GM10248 (cell line): ENCODE results near the gene CEP19.

Experiments used
- CTCF ChIA-PET: fragments of 300-600 bp; sonication (Branson Sonifier 250); formaldehyde crosslinking; extraction: SDS; loops from one replicate; lab custom pipeline; 2021; ENCODE audit warnings: antibody characterized with exemption; lab: Yijun Ruan, JAX
- POLR2A ChIA-PET: fragments of 350-650 bp; sonication (Branson Sonifier 250); formaldehyde crosslinking; extraction: SDS; loops from one replicate; lab custom pipeline; 2020; ENCODE audit warnings: antibody characterized with exemption; lab: Yijun Ruan, JAX
- DNase-seq: peaks from one replicate; pipeline ENCODE4 v3.0.0; 2012; ENCODE audit errors: extremely low spot score
- CTCF ChIP-seq: IDR thresholded peaks from 2 replicates; pipeline ENCODE4 v1.5.1; 2012; ENCODE audit warnings: mild to moderate bottlenecking, low read depth; ENCODE audit errors: extremely low read depth, missing control alignments, control extremely low read depth

Gene CEP19

GRCh38 chr3:196711838-196712513 is at the start of gene CEP19, which contains the start of gene PIGX:
Gene CEP19, minus strand, starts transcription at chr3:196712250. Its CDS starts 3,593 bp downstream, at chr3:196708657.
Gene PIGX, plus strand, starts transcription at chr3:196712377.
- TF ChIP-seq CTCF, result no peak
- DNase-seq, result peak; percentile 96
- ChIA-PET POLR2A (interaction anchor here (1.0 to 2.0 kb wide), 2 partner anchors 27 to 28 kb away, joined by 3 to 7 read pairs; partner anchors contain the start of gene PAK2), CTCF (interaction anchor here (1.0 kb wide), 1 partner anchor 27 kb away, joined by 4 read pairs; no protein-coding TSS in a partner anchor)

GRCh38 chr3:196757876-196758739 is 46.1 kb upstream of the CEP19 start:
- TF ChIP-seq CTCF, result no peak
- DNase-seq, result no peak
- CTCF ChIA-PET, result no interaction called here
- POLR2A ChIA-PET, result no interaction called here

GRCh38 chr3:196756732-196757131 is 44.7 kb upstream of the CEP19 start:
- ChIA-PET CTCF (interaction anchor here (1.4 kb wide), 1 partner anchor 10 kb away, joined by 5 read pairs; no protein-coding TSS in a partner anchor), POLR2A (no interaction called here)
- no peak for TF ChIP-seq CTCF
- no peak for DNase-seq

- TF ChIP-seq CTCF, result no peak
- CTCF ChIA-PET, result interaction anchor here (1.4 kb wide), 1 partner anchor 9 kb away, joined by 3 read pairs; no protein-coding TSS in a partner anchor
- POLR2A ChIA-PET, result no interaction called here
- no peak for DNase-seq
Measured at GRCh38 chr3:196754091-196754981, 42.3 kb upstream of the CEP19 start.

GRCh38 chr3:196753201-196753600 is 41.2 kb upstream of the CEP19 start:
- no peak for TF ChIP-seq CTCF
- ChIA-PET POLR2A (no interaction called here), CTCF (interaction anchor here (1.4 to 1.7 kb wide), 2 partner anchors 10 to 33 kb away, joined by 3 to 4 read pairs; no protein-coding TSS in a partner anchor)

More at GRCh38 chr3:196753201-196753600, 41.2 kb upstream of the CEP19 start:
- DNase-seq, result no peak
